Caco-2 (cell line): ENCODE results near the gene CAPN5. TPM values are rescaled to one million over a fixed set of nuclear protein-coding genes. Genes with fewer than 3 reads are reported as not detected.

Experiments
- BruUV-seq: library from RNA; stranded (reverse); fragments of 400-500 nt; replicated peaks from 2 replicates; lab custom pipeline; 2021; lab: Mats Ljungman, UMichigan
- CTCF ChIA-PET: fragments of 300-600 bp; sonication (Branson Sonifier 250); formaldehyde crosslinking; loops from one replicate; lab custom pipeline; 2022; ENCODE audit warnings: antibody characterized with exemption; lab: Charles Lee
- POLR2A ChIA-PET: fragments of 300-600 bp; sonication (Branson Sonifier 250); formaldehyde crosslinking; loops from one replicate; lab custom pipeline; 2022; ENCODE audit warnings: antibody characterized with exemption; lab: Charles Lee
- DNase-seq, 2 experiments: peaks; one replicate each; pipeline versions ENCODE4 v3.0.0 to v3.0.0-alpha.2; 2020 to 2022
- H3K27me3 ChIP-seq: replicated peaks from 2 replicates; pipeline ENCODE4 v1.6.0; 2011; ENCODE audit warnings: low read length; ENCODE audit not compliant: control insufficient read depth, insufficient read depth
- H3K36me3 ChIP-seq: 2 replicates; pipeline ENCODE4 v1.5.1; 2011; ENCODE audit warnings: low read length; ENCODE audit not compliant: control insufficient read depth, insufficient read depth
- H3K4me1 ChIP-seq: fragments of 250-450 bp; sonication (Bioruptor Pico); 2 replicates; pipeline ENCODE4 v1.5.1; 2020; ENCODE audit warnings: mild to moderate bottlenecking
- H3K4me3 ChIP-seq: 2 replicates; pipeline ENCODE4 v1.5.1; 2011; ENCODE audit warnings: low read depth, mild to moderate bottlenecking, control low read depth, low read length
- H3K9me3 ChIP-seq: fragments of 250-450 bp; sonication (Bioruptor Pico); 2 replicates; pipeline ENCODE4 v1.5.1; 2020; ENCODE audit warnings: mild to moderate bottlenecking, moderate library complexity
- H3K27ac Mint-ChIP-seq: one replicate; pipeline ENCODE4 v1.8.0; 2022; ENCODE audit warnings: mixed read lengths; ENCODE audit not compliant: unreplicated experiment
- H3K27me3 Mint-ChIP-seq: one replicate; pipeline ENCODE4 v1.8.0; 2022; ENCODE audit warnings: mixed read lengths; ENCODE audit not compliant: insufficient read depth, unreplicated experiment
- H3K36me3 Mint-ChIP-seq: one replicate; pipeline ENCODE4 v1.8.0; 2022; ENCODE audit warnings: mild to moderate bottlenecking, mixed read lengths; ENCODE audit not compliant: insufficient read depth, unreplicated experiment
- H3K4me1 Mint-ChIP-seq: one replicate; pipeline ENCODE4 v1.8.0; 2022; ENCODE audit warnings: low read depth, mixed read lengths; ENCODE audit not compliant: unreplicated experiment
- H3K4me3 Mint-ChIP-seq: one replicate; pipeline ENCODE4 v1.8.0; 2022; ENCODE audit warnings: mild to moderate bottlenecking, moderate library complexity, mixed read lengths; ENCODE audit not compliant: unreplicated experiment
- H3K9me3 Mint-ChIP-seq: one replicate; pipeline ENCODE4 v1.8.0; 2022; ENCODE audit warnings: mixed read lengths; ENCODE audit not compliant: unreplicated experiment
- intact Hi-C: fragments of 100-400 bp; cut with micrococcal nuclease; formaldehyde crosslinking; loops from one replicate; pipeline ENCODE4 v1.10.0; 2022; ENCODE audit not compliant: unreplicated experiment
- total RNA-seq: library from RNA; stranded (reverse); gene quantifications from 2 replicates; pipeline ENCODE4 v1.2.3, GENCODE V29; 2022
- TF ChIP-seq, protein P1 (sequence below), 2 experiments: fragments of 200-600 bp in 1 of 2; IDR thresholded peaks; 1 replicate in 1 of 2; 2 replicates in 1 of 2; pipeline versions ENCODE4 v1.5.1 to v1.8.0; 2011 to 2022; ENCODE audit warnings: antibody characterized with exemption in 1 of 2, control low read depth in 1 of 2, inconsistent platforms in 1 of 2, low read depth in 1 of 2, low read length in 1 of 2, mild to moderate bottlenecking in 1 of 2, moderate library complexity in 1 of 2; ENCODE audit not compliant: insufficient read depth in 1 of 2, severe bottlenecking in 1 of 2, unreplicated experiment in 1 of 2

The CAPN5 gene
- total RNA-seq, 1 experiment from 2014 or later = 21.2 TPM

DNA sequence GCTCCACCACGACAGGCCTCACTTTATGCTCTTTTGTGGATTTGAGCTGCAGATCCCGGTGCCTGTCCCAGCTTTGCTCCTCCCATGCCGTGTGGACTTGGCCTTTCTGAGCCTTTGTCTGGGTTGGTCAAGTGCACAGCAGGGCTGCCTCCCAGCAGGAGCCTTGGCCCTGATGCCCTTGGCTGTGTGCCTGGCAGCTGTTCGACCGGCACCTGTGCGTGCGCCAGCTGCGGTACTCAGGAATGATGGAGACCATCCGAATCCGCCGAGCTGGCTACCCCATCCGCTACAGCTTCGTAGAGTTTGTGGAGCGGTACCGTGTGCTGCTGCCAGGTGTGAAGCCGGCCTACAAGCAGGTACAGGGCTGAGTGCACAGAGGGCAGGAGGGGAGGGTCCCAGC, 107.8 kb downstream of the CAPN5 start:
- peak overlapping the region; percentile 29 for H3K27ac Mint-ChIP-seq
- H3K36me3 Mint-ChIP-seq = no peaks in the 10 kb centered on the region
- TF ChIP-seq, protein P1, sequence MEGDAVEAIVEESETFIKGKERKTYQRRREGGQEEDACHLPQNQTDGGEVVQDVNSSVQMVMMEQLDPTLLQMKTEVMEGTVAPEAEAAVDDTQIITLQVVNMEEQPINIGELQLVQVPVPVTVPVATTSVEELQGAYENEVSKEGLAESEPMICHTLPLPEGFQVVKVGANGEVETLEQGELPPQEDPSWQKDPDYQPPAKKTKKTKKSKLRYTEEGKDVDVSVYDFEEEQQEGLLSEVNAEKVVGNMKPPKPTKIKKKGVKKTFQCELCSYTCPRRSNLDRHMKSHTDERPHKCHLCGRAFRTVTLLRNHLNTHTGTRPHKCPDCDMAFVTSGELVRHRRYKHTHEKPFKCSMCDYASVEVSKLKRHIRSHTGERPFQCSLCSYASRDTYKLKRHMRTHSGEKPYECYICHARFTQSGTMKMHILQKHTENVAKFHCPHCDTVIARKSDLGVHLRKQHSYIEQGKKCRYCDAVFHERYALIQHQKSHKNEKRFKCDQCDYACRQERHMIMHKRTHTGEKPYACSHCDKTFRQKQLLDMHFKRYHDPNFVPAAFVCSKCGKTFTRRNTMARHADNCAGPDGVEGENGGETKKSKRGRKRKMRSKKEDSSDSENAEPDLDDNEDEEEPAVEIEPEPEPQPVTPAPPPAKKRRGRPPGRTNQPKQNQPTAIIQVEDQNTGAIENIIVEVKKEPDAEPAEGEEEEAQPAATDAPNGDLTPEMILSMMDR (IDR thresholded peaks at IDR 0.05; ENCODE audit: insufficient read depth in 1 of 2, low read depth in 1 of 2, low read length in 1 of 2, severe bottlenecking in 1 of 2, unreplicated experiment in 1 of 2) = no peak
- no peak overlapping the region for H3K4me3 Mint-ChIP-seq
- DNase-seq = no peak
- H3K36me3 ChIP-seq = no peaks in the 10 kb centered on the region
- POLR2A ChIA-PET = no interaction called here
- peaks cover 36% of the 10 kb centered on the region for H3K4me1 ChIP-seq
- H3K9me3 Mint-ChIP-seq = peaks cover 9% of the 10 kb centered on the region
- H3K27me3 ChIP-seq = no peaks in the 10 kb centered on the region
- BruUV-seq = no TSS peak
- intact Hi-C loops = loop anchor here (5.0 kb wide), 2 partner anchors 47 to 127 kb away; partner anchors contain the start of gene MYO7A
- peaks cover 30% of the 10 kb centered on the region for H3K4me1 Mint-ChIP-seq
- CTCF ChIA-PET = interaction anchor here (0.7 to 5.9 kb wide), 4 partner anchors 13 to 63 kb away, joined by 3 to 35 read pairs (median 4); partner anchors contain the start of gene MYO7A
- H3K4me3 ChIP-seq = no peak overlapping the region
- no peaks in the 10 kb centered on the region for H3K9me3 ChIP-seq
- no peaks in the 10 kb centered on the region for H3K27me3 Mint-ChIP-seq

DNA sequence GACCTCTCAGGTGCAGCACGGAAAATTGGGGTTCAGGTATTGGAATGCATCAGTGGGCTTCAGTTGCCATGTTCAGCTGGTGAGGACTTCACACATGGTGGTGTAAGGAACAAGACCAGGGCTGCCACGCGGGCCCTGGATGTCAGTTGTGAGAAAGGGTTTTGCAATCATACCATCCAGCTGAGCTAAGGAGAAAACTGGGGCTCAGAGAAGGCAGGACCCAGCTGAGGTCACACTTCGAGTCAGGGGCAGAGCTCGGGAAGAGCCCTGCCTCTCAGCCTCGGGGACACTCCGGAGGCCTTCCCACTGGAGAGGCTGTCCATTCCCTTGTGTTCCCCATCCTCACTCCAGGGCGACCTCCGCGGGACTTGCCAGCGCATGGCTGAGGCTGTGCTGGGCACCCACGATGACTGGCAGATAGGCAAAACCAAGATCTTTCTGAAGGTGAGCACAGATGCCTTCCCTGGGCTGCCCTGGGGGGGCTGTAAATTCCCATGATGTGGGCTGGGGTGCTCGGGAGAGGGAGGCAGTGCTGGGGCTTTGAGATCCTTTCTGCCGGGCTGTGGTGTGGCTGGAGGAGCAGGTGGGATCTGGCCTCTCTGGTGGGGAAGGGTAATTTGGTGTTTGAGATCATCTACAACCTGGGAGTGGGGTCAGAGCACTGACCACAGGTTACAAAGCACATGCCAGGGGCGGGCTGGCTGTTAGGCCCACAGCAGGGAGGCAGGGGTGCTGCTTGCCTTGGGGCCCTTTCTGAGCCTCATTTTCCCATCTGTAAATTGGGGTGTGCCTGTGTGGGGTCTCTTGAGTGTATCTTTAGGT, 108.5 kb downstream of the CAPN5 start:
- no TSS peak for BruUV-seq
- H3K4me3 ChIP-seq = no peak overlapping the region
- Mint-ChIP-seq H3K27me3 (no peaks in the 10 kb centered on the region), H3K36me3 (no peaks in the 10 kb centered on the region), H3K4me1 (peaks cover 23% of the 10 kb centered on the region), H3K4me3 (no peak overlapping the region), H3K27ac (no peak overlapping the region), H3K9me3 (peaks cover 9% of the 10 kb centered on the region)
- intact Hi-C loops = no loop called here
- TF ChIP-seq, protein P1 (IDR thresholded peaks at IDR 0.05; ENCODE audit: insufficient read depth in 1 of 2, low read depth in 1 of 2, low read length in 1 of 2, severe bottlenecking in 1 of 2, unreplicated experiment in 1 of 2) = no peak
- H3K4me1 ChIP-seq = peaks cover 29% of the 10 kb centered on the region
- DNase-seq = no peak
- no peaks in the 10 kb centered on the region for H3K36me3 ChIP-seq
- POLR2A ChIA-PET = interaction anchor here (1.7 kb wide), 1 partner anchor 48 kb away, joined by 3 read pairs; no protein-coding TSS in a partner anchor
- no peaks in the 10 kb centered on the region for H3K9me3 ChIP-seq
- H3K27me3 ChIP-seq = no peaks in the 10 kb centered on the region
- CTCF ChIA-PET = interaction anchor here (0.8 to 5.9 kb wide), 3 partner anchors 20 to 49 kb away, joined by 3 to 35 read pairs (median 4); partner anchors contain the start of gene MYO7A

Other genes with a start within 250 kb of the CAPN5 start
- gene ACER3, start 206.1 kb upstream of the CAPN5 start, total RNA-seq = 37.5 and 40.6 TPM in 2 replicates
- not detected in 2 replicates for gene B3GNT6, start 32.6 kb upstream of the CAPN5 start, total RNA-seq
- 0.70 and 2.5 TPM in 2 replicates for gene OMP, start 35.9 kb downstream of the CAPN5 start, total RNA-seq
- gene MYO7A, start 61.3 kb downstream of the CAPN5 start, total RNA-seq = 8.9 and 10.2 TPM in 2 replicates
- not detected in 2 replicates for gene GDPD4, start 234.7 kb downstream of the CAPN5 start, total RNA-seq